Kidney (tissue), 14 donors: Measurements from ENCODE around the gene ZNF552. TPM values are rescaled to one million over a fixed set of nuclear protein-coding genes. Genes with fewer than 3 reads are reported as not detected.

ENCODE experiments used
- DNase-seq, 5 donors: peaks; one replicate each; pipeline ENCODE4 v3.0.0-alpha.2; 2013 to 2020
- FAIRE-seq: peaks from 2 replicates; lab custom pipeline; 2012; peaks lifted over from hg19 to GRCh38; lab: Jason Lieb, UNC
- H3K27ac ChIP-seq, 2 donors: one replicate each; pipeline ENCODE4 v1.7.0; 2013; ENCODE audit warnings: low read depth in 2 of 2, low read length in 2 of 2, inconsistent platforms in 1 of 2
- H3K27me3 ChIP-seq: one replicate; pipeline ENCODE4 v1.7.1; 2013; ENCODE audit warnings: low read length, inconsistent platforms; ENCODE audit not compliant: control insufficient read depth, insufficient read depth
- H3K36me3 ChIP-seq, 3 donors: one replicate each; pipeline versions ENCODE4 v1.7.0 to v1.7.1; 2013; ENCODE audit warnings: low read length in 3 of 3, control low read depth in 1 of 3, inconsistent platforms in 1 of 3; ENCODE audit not compliant: insufficient read depth in 3 of 3, control insufficient read depth in 2 of 3
- H3K4me1 ChIP-seq, 3 donors: one replicate each; pipeline versions ENCODE4 v1.7.0 to v1.7.1; 2013; ENCODE audit warnings: low read length in 3 of 3, inconsistent platforms in 1 of 3, low read depth in 1 of 3; ENCODE audit not compliant: control insufficient read depth in 2 of 3, insufficient read depth in 2 of 3
- H3K4me3 ChIP-seq, 3 donors: one replicate each; pipeline versions ENCODE4 v1.7.0 to v1.8.1; 2013; ENCODE audit warnings: low read length in 3 of 3, control low read depth in 1 of 3, inconsistent platforms in 1 of 3
- H3K9ac ChIP-seq, 3 donors: one replicate each; pipeline versions ENCODE4 v1.7.0 to v1.7.1; 2013; ENCODE audit warnings: low read length in 3 of 3, control low read depth in 1 of 3, inconsistent platforms in 1 of 3
- H3K9me3 ChIP-seq, 3 donors: one replicate each; pipeline versions ENCODE4 v1.7.0 to v1.7.1; 2013; ENCODE audit warnings: low read length in 3 of 3, control low read depth in 1 of 3, inconsistent platforms in 1 of 3; ENCODE audit not compliant: control insufficient read depth in 2 of 3, insufficient read depth in 1 of 3
- intact Hi-C: fragments of 100-400 bp; cut with DNase I; formaldehyde crosslinking; loops from one replicate; pipeline ENCODE4 v1.11.1; 2022
- polyA plus RNA-seq: library from polyadenylated mRNA; stranded (reverse); fragments of 350-450 nt; fragmentation: Illumina TruSeq; extraction: RNeasy Lipid Tissue Mini Kit (QIAGEN cat#74804); gene quantifications from one replicate; pipeline ENCODE4 v1.2.3, GENCODE V29; 2014; ENCODE audit warnings: low read depth, low replicate concordance; ENCODE audit not compliant: insufficient read depth
- total RNA-seq: library from RNA; stranded (reverse); fragmentation: NEBNext Ultra II Directional; extraction: Animal tissue kit (Norgen Biotek cat#: 25700); gene quantifications from one replicate; pipeline ENCODE4 v1.2.1, GENCODE V29; 2021
- TF ChIP-seq, protein P1 (sequence below): IDR thresholded peaks from 3 replicates; pipeline ENCODE4 v1.5.1; 2012; ENCODE audit warnings: mild to moderate bottlenecking, moderate library complexity, borderline replicate concordance; ENCODE audit not compliant: insufficient read depth; ENCODE audit errors: extremely low read depth
- donor health status: control.
- donor health status: control.
- donor health status: control.
- donor health status: control.
- donor health status: control.
- donor health status: DM: yes; HTN: yes; CAD: no.
- donor health status: Normal renal cell carcinoma (clear cell type).

ZNF552 gene
- total and polyA plus RNA-seq, 2 donors from 2014 or later = 10.7 to 13.8 TPM

DNA sequence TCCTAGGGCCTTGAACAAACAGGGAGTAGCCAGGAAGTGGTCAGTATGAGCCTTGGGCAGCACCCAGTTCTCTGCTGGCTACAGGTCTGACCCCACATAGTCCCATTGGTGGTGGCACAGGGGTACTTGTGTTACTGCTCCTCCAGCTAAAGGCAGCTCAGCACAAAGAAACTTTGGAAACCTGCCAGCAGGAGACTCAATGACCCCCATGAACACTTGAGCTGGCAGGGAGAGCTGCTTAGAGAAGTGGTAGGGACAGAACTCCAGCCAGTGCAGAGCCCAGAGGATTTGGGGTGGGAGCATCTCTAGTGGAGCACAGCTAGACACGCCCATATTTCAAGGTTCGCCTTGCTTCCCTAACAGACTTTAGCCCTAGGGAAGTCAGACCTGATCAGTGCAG lies 55.6 kb downstream of the ZNF552 start:
- H3K36me3 ChIP-seq = peaks cover 17 to 50% (median 26%) of the 10 kb centered on the region in 3 donors
- H3K9me3 ChIP-seq = peaks cover 5 to 24% (median 13%) of the 10 kb centered on the region in 3 donors
- intact Hi-C loops = no loop called here
- no peak overlapping the region for H3K4me3 ChIP-seq
- no peak overlapping the region for H3K9ac ChIP-seq
- H3K4me1 ChIP-seq = no peaks in the 10 kb centered on the region
- no peaks in the 10 kb centered on the region for H3K27me3 ChIP-seq
- TF ChIP-seq, protein P1, sequence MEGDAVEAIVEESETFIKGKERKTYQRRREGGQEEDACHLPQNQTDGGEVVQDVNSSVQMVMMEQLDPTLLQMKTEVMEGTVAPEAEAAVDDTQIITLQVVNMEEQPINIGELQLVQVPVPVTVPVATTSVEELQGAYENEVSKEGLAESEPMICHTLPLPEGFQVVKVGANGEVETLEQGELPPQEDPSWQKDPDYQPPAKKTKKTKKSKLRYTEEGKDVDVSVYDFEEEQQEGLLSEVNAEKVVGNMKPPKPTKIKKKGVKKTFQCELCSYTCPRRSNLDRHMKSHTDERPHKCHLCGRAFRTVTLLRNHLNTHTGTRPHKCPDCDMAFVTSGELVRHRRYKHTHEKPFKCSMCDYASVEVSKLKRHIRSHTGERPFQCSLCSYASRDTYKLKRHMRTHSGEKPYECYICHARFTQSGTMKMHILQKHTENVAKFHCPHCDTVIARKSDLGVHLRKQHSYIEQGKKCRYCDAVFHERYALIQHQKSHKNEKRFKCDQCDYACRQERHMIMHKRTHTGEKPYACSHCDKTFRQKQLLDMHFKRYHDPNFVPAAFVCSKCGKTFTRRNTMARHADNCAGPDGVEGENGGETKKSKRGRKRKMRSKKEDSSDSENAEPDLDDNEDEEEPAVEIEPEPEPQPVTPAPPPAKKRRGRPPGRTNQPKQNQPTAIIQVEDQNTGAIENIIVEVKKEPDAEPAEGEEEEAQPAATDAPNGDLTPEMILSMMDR = no peak
- FAIRE-seq = no peak
- no peak overlapping the region for H3K27ac ChIP-seq
- DNase-seq = no peak

- Histone ChIP-seq H3K36me3 (peaks cover 28 to 62% (median 37%) of the 10 kb centered on the region in 3 donors), H3K4me3 (no peak overlapping the region), H3K27ac (no peak overlapping the region), H3K9ac (no peak overlapping the region), H3K27me3 (no peaks in the 10 kb centered on the region), H3K9me3 (peaks cover 5 to 35% (median 17%) of the 10 kb centered on the region in 3 donors), H3K4me1 (no peaks in the 10 kb centered on the region)
- intact Hi-C loops = no loop called here
- DNase-seq = no peak
- TF ChIP-seq, protein P1 = no peak
- no peak for FAIRE-seq
Measured at GRCh38 chr19:57757941-57758340, 56.8 kb downstream of the ZNF552 start.

Other genes with a start within 250 kb of the ZNF552 start
- gene ZNF416, start 236.0 kb downstream of the ZNF552 start, total RNA-seq = 8.0 TPM
- 3.5 TPM for gene ZNF416, start 236.0 kb downstream of the ZNF552 start, polyA plus RNA-seq
- 9.3 TPM for gene ZIK1, start 230.8 kb downstream of the ZNF552 start, total RNA-seq
- gene ZIK1, start 230.8 kb downstream of the ZNF552 start, polyA plus RNA-seq = 3.1 TPM
- gene ZNF530, start 215.0 kb downstream of the ZNF552 start, total RNA-seq = 3.5 TPM
- 1.1 TPM for gene ZNF530, start 215.0 kb downstream of the ZNF552 start, polyA plus RNA-seq
- 25.4 TPM for gene ZNF134, start 200.7 kb downstream of the ZNF552 start, total RNA-seq
- gene ZNF134, start 200.7 kb downstream of the ZNF552 start, polyA plus RNA-seq = 5.8 TPM
- gene ZNF211, start 181.7 kb downstream of the ZNF552 start, total RNA-seq = 19.6 TPM
- gene ZNF211, start 181.7 kb downstream of the ZNF552 start, polyA plus RNA-seq = 9.1 TPM
- gene ZSCAN4, start 146.0 kb downstream of the ZNF552 start, total RNA-seq = not detected
- gene ZSCAN4, start 146.0 kb downstream of the ZNF552 start, polyA plus RNA-seq = not detected
- 13.9 TPM for gene ZNF551, start 132.9 kb downstream of the ZNF552 start, total RNA-seq
- 1.3 TPM for gene ZNF551, start 132.9 kb downstream of the ZNF552 start, polyA plus RNA-seq
- gene ZNF154, start 105.7 kb downstream of the ZNF552 start, total RNA-seq = 11.1 TPM
- 2.2 TPM for gene ZNF154, start 105.7 kb downstream of the ZNF552 start, polyA plus RNA-seq
- 16.5 TPM for gene ZNF671, start 87.3 kb downstream of the ZNF552 start, total RNA-seq
- 10.1 TPM for gene ZNF671, start 87.3 kb downstream of the ZNF552 start, polyA plus RNA-seq
- gene ZNF776, start 68.1 kb downstream of the ZNF552 start, total RNA-seq = 20.5 TPM
- 5.6 TPM for gene ZNF776, start 68.1 kb downstream of the ZNF552 start, polyA plus RNA-seq
- gene ZNF586, start 45.2 kb downstream of the ZNF552 start, total RNA-seq = 18.7 TPM
- 6.3 TPM for gene ZNF586, start 45.2 kb downstream of the ZNF552 start, polyA plus RNA-seq
- gene ZNF587B, start 15.4 kb upstream of the ZNF552 start, total RNA-seq = 23.6 TPM
- 5.1 TPM for gene ZNF587B, start 15.4 kb upstream of the ZNF552 start, polyA plus RNA-seq
- 37.3 TPM for gene ZNF587, start 34.9 kb upstream of the ZNF552 start, total RNA-seq
- gene ZNF587, start 34.9 kb upstream of the ZNF552 start, polyA plus RNA-seq = 3.7 TPM
- 27.7 TPM for gene ZNF814, start 74.1 kb upstream of the ZNF552 start, total RNA-seq
- gene ZNF814, start 74.1 kb upstream of the ZNF552 start, polyA plus RNA-seq = 26.7 TPM
- gene ZNF417, start 101.7 kb upstream of the ZNF552 start, total RNA-seq = 24.5 TPM
- gene ZNF417, start 101.7 kb upstream of the ZNF552 start, polyA plus RNA-seq = 3.0 TPM
- 17.6 TPM for gene ZNF418, start 120.5 kb upstream of the ZNF552 start, total RNA-seq
- gene ZNF418, start 120.5 kb upstream of the ZNF552 start, polyA plus RNA-seq = 8.2 TPM
- 9.3 TPM for gene ZNF256, start 132.8 kb upstream of the ZNF552 start, total RNA-seq
- 3.7 TPM for gene ZNF256, start 132.8 kb upstream of the ZNF552 start, polyA plus RNA-seq
- gene C19orf18, start 159.6 kb upstream of the ZNF552 start, total RNA-seq = 0.85 TPM
- gene C19orf18, start 159.6 kb upstream of the ZNF552 start, polyA plus RNA-seq = 1.7 TPM
- 23.0 TPM for gene ZNF606, start 187.9 kb upstream of the ZNF552 start, total RNA-seq
- 7.2 TPM for gene ZNF606, start 187.9 kb upstream of the ZNF552 start, polyA plus RNA-seq
- 0.98 TPM for gene ZSCAN1, start 219.1 kb upstream of the ZNF552 start, total RNA-seq
- gene ZSCAN1, start 219.1 kb upstream of the ZNF552 start, polyA plus RNA-seq = 2.8 TPM
- 9.7 TPM for gene ZNF135, start 244.4 kb upstream of the ZNF552 start, total RNA-seq
- 5.6 TPM for gene ZNF135, start 244.4 kb upstream of the ZNF552 start, polyA plus RNA-seq